Occipital lobe (tissue), 2 donors: ENCODE measurements around the gene CASP9. TPM values are rescaled to one million over a fixed set of nuclear protein-coding genes. Genes with fewer than 3 reads are reported as not detected.
A peak's percentile ranks its signal among the peaks of the same experiment; 100 is the strongest.

ENCODE experiments used
- DNase-seq: peaks from one replicate; lab custom pipeline; 2025; lab: John Stamatoyannopoulos, UW
- total RNA-seq: library from RNA; depleted of rRNA; stranded (reverse); fragments of >200 nt; gene quantifications from one replicate; pipeline ENCODE4 v1.2.3, GENCODE V29; 2014

Gene CASP9
- total RNA-seq = 2.3 TPM

DNA sequence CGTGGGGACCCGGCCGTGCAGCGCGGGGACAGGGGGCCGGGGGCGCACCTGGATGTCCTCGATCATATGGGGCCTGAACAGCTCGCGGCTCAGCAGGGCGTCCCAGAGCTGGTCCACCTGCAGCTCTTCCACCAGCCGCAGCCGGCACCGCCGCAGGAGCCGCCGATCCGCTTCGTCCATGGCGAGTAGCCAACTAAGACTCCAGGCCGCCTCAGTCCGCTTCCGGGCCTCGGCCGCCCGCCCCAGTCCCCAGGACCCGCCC is at the start of gene CASP9:
Gene CASP9 (minus strand): TSS at position 195 of the 262 bp plus-strand sequence. CDS start 15 bp downstream, at position 180.
- no peak for DNase-seq

DNA sequence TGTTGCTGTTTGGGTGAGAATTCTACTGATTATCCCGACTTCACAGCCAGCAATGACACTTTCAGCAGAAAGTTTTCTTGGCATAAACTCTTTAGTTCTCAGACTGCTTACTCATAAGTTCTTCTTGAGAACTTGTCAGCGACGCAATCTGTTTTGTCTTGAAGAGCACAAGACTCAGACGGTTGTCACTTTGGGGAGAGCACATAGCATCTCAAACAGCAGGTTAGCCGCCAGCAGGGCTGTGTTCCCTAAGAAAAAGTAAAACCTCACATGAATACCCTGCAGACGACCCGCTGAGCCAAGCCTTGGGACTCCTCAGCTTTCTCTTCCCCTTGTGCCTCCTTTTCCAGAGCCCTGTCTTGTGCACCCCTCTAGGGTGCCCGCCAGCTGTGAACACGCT is 49.5 kb upstream of the CASP9 start:
- no peak for DNase-seq

DNA sequence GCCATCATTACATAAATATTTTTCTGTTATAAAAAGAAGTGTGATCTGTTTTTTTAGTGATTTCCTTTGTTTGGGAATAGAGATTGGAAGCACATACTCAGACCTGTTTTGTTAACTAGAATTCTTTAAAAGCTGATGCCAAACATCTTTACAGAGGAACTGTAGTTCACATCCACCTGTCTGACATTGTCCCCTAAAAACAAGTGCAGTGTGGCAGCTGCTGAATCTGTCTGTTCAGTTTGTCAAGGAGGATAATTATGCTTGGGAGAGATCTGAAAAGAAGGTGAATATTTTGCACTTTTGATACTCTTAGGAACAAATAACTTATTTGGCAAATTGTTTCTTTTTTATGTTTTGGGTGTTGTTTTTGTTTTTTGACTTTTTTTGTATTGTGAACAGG is 47.3 kb upstream of the CASP9 start:
- no peak for DNase-seq

DNA sequence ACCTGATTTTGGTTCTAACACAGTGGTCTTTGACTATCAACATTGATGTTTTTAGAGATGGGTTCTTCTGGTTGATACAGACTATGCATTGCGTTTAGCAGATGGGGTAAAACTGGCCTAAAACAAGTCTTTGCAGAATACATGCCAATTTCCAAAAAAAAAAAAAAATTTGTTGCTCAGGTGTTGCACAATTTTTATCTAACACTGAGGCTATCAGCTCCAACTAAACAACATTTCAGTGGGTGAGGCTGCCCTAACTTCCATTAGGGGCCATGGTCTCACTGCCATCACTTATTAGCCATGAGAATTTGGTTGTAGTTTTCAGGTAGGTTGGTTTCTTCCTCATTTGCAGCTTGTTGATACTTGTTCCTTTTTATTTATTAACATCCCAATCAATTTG is 46.8 kb upstream of the CASP9 start:
- no peak for DNase-seq

DNA sequence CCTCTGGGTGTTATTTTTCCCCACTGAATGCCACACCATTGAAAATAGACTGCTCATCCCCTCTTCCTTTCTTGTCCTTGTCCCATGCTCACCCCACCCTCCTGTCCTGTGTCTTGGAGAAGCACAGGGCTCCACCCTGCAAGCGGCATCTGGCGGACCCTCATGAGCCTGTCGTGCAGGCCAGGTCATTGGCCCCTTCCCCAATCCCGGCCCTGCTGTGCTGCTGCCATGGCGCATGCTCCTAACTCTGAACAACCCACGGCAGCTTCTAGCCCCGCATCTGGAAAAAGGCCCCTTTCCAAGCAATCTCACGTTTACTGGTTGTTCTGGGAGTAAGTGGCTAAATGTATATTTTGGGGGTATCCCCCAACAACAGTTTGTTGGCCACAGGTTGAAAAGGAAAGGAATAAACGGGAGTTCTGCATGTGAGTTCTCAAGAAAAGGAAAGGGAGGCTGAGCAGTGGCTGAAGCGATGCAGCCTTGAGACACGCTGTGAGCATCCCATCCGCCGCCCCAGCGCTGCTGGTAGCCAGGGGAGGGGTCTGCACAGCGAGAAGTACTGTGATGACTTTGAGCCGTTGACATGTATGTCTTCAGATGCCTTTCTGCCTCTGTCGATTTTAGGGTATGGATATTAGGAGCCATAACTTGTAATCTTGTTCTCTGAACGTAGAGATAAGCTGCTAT is 44.5 kb upstream of the CASP9 start:
- DNase-seq = no peak

DNA sequence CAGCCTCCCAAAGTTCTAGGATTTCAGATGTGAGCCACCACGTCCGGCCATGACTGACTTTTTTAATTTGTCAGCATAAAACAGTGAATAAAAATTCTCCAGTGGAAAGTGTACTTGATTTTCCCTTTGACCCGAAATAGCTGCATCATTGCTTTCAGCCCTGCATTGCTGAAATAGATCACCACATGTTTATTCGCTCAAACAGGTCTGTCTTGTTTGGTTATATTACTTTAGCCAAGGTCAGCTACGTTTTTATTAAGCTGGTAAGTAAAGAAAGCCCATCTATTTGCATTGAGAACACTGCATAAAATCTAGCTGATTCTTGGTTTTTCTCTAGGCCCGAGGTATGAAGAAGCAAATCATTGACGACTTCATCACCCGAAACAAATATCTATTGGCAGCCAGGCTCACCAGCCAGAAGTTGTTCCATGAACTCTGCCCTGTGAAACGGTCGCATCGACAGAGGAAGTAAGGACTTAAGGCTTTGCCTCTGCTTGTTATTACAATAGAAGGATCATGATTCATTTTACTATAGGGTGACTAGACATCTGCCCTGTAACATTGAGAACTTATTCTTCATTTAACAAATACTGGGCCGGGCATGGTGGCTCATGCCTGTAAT is 35.3 kb upstream of the CASP9 start:
- DNase-seq = no peak

DNA sequence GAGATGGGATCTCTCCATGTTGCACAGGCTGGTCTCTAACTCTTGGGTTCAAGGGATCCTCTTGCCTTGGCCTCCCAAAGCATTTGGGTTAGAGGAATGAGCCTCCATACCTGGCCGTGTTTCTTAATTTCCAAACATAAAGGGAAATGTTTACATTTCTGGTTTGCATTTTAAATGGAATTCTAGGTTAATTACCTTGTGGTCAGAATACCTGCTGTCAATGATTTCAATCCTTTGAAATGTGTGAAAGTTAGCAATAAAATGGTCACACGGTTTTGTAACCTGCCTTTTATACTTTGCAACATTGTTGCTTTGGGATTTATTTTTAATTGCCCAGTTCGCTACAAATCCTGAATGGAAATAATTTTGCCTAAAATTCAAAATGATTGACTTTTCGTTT is 34.5 kb upstream of the CASP9 start:
- DNase-seq = no peak

DNA sequence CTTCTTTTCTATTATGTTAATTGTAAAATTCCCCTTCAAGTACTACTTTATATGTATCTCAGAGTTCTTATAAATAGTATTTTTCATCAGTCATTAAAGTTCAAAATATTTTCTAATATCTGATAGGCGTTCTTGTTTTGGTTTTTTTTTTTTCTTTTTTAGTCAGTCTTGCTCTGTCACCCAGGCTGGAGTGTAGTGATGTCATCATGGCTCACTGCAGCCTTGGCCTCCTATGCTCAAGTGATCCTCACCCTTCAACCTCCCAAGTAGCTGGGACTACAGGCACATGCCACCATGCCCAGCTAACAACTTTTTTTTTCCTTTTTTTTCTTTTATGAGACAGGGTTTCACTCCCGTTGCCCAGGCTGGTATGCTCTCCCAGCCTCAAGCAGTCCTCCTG is 33.6 kb upstream of the CASP9 start:
- no peak for DNase-seq

DNA sequence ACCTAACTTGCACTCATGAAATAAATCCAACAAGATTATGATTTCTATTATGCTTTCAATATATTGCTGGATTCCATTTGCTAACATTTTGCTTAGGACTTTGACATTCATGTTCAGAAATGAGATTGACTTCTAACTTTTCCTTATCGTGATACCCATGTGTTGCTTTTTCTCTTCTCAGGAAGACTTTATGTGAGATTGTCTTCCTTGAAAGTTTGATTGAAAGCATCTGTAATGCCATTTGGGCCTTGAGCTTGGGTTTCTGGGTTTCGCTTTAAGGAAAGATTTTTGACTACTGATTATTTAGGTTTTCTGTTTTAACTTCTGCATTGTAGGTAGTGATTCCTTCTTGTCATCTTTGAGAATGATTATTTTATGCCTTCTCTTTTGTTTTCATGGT is 33.0 kb upstream of the CASP9 start:
- DNase-seq = no peak

DNA sequence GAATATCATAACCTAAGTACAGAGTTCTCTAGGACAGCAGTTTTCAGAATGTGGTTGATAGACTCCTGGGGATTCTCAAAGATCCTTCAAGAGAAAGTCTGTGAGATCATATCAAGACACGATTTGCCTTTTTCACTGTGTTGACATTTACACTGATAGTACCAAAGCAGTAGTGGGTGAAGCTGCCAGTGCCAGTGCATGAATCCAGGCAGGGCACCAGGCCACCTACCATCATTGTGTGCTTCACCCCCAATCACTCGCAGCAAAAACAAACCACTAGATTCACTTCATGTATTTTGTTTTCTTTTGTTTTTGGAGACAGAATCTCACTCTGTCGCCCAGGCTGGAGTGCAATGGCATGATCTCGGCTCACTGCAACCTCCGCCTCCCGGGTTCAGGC is 26.6 kb upstream of the CASP9 start:
- no peak for DNase-seq

DNA sequence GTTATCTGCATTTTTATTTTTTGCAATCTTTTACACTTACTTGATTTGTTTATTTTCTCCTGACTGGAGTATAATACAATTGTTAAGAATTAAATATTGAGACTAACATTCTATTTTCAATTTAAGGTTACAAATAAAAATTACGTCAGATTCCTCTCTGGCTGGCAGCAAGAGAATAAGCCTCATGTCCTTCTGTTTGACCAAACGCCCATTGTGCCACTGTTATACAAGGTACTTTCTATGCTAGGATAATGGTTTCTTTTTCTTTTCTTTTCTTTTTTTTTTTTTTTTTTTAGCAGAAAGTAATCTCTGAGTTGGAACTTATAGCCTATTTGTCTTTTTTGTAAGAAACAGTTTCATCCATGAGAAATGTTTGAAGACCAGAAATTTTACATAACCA is 22.6 kb upstream of the CASP9 start:
- DNase-seq = no peak

DNA sequence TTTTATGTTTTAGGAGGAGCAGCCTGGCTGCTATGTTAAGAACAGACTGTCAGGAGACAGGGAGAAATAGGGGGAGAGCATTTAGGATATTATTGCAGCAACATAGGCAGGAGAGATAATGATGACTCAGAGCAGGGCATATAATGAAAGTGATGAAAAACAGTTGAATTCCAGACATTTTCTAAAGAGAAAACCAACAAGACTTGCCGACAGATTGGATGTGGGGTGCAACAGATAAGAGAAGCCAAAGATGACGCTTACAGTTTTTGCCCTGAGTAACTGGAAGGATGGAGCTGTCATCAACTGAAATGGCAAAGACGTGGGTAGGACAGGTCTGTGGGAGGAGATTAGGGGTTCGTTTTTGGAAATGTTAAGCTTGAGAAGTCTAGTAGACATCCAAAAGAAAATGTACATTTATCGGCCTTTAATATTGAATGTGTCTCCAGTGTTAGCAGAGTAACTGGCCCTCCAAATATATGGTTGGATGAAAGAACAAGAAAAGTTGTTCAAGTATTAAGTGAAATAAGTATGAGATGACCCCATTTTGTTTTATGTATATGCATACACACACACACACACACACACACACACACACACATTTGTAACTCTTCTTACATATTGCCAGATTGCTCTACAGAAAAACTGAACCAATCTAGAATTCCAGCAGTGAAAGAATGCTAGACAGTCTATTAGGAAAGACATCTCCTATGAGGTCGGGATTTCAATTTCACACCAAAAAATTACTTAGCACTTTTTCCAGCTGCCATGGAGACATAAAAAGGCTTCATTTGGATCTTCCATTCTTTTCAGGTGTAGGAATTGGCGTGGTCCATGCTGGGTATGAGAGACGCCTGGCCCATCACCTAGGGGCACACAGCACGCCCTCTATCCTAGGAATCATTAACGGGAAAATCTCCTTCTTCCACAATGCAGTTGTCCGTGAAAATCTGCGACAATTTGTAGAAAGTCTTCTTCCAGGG is 19.9 kb upstream of the CASP9 start:
- peak; percentile 39 for DNase-seq

DNA sequence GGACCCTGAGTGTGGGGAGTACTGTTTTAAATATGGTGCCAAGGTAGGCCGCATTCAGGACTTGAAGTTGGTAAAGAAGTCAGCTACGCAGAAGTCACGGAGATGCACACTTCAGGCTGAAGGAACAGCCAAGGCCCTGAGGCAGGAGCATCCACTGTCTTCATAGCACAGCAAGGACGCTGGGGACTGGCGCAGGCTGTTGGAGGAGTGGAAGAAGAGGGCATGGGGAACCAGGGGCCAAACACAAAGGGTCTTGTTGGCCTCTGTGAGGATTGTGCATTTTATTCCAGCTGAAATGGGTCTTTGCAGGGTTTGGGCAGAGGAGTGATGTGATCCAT is 19.2 kb upstream of the CASP9 start:
- no peak for DNase-seq

DNA sequence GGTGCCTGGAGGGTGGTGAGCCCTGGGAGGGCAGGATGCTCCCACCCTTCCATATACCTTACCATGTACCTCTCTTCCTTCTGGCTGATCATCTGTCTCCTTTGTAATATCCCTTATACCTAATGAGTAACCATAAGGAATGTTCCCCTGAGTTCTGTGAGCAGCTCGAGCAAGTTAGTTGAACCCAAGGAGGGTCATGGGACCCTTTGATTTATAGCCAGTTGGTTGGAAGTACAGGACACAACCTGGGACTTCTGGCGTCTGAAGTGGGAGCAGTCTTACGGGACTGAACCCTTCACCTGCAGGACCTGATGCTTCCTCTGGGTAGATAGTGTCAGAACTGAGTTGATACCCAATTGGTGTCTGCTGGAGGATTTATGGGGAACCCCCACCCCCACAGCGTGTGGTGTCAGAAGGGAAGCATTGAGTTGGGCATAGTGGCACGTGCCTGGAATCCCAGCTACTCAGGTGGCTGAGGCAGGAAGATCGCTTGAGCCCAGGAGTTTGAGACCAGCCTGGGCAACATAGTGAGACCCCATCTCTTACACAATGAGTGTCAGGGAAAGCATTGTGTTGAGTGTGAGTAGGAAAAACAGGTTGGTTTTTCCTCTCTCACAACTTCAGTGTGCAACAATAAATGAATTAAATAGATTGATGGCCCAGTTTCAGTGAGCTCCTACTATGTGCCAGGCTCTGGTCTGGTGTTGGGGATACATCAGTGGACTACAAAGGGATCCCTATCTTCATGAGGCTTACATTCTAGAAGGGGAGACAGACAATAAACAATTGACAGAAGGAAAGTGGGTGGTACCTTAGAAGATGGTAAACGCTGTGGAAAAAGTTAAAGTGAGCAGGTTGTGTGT is 18.6 kb upstream of the CASP9 start:
- no peak for DNase-seq

DNA sequence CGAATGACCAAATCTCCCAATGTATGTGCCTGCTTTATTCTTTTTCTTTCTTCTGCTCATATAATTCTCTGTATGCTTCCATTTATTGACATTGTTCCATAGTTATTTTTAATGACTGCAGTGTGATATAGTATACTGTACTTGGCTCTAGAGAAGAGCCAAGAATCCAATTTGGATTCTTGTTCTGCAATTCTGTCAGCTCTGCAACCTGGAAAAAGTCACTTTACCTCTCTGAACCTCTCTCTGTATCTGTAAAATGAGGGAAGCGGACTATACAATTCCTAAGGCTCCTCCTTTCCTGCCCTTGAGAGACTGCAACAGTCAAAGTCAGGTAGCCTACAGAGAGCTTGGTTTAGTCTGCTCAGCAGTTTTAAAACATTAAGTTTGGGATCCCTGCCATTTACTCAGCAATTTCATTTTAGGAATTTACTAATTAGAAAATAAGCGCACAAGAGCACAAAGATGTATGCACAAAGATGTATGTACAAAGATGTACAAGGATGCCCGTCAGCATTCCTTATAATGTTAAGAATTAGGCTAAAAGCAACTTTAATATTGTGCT is 17.3 kb upstream of the CASP9 start:
- DNase-seq = no peak

DNA sequence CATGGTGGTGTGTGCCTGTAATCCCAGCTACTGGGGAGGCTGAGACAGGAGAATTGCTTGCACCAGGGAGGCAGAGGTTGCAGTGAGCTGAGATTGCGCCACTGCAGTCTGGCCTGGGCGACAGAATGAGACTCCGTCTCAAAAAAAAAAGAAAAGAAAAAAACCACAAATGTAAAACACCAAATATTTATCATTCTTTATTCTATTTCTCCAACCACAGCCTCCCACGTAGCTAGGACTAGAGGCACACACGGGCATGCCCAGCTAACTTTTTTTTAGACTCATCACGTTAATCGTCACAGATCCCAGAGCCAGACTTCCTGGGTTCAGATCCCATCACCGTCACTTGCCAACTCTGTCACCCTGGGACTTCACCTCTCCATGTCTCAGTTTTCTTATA is 16.2 kb upstream of the CASP9 start:
- no peak for DNase-seq

DNA sequence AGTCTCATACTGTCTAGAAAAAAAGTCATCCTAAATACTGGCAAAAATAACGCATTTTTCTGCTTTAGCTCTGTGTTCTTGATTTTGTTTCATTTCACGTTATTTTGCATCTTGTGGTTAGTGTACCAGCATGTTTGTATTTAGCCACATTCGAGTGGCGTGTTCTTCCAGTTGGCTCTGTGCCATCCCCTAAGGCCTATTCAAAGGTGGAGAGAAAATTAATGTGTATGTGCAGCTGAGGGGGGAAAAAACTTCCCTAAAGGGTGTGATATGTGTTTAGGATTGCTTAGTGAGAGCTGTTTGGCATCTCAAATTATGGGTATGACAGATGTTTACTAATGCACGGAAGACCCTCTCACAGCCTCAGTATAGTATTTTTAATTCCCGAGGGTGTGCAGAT is 14.8 kb upstream of the CASP9 start:
- no peak for DNase-seq

DNA sequence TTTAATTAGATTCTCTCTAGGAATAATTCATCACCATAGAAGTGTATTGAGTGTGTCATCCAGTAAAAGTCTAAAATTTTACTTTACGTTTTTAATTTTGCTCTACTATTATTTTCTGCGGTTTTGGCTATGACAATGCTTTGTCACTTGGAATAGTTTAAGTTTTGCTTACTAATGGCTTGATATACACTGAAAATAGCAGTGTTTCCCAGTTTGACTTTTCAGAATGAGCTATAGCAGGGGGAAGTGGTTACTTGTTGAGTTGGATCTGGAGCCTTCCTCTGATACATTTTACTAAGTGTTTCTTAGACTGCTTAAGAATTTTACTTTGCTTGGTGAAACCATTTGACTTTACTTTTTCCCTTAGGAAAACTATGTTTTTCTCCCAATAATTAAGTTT is 7.7 kb upstream of the CASP9 start:
- DNase-seq = no peak

DNA sequence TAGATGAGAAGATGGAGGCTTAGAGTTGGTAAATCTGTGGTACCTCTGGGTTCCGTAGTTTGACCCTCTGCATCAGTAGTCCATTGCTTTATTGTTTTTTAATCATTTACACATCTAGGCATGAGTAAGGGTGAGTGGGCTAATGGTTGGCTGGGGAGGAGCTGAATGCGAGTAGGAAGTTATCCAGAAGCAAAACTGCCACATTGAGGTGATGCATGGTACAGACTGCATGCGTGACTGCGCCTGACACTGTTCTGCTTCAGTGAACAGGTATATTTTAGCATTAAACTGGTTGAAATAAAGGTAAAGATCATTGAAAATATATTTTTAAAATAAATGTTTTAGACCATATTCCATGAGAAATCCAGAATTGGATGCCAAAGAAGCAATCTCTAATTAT is 7.0 kb upstream of the CASP9 start:
- no peak for DNase-seq

DNA sequence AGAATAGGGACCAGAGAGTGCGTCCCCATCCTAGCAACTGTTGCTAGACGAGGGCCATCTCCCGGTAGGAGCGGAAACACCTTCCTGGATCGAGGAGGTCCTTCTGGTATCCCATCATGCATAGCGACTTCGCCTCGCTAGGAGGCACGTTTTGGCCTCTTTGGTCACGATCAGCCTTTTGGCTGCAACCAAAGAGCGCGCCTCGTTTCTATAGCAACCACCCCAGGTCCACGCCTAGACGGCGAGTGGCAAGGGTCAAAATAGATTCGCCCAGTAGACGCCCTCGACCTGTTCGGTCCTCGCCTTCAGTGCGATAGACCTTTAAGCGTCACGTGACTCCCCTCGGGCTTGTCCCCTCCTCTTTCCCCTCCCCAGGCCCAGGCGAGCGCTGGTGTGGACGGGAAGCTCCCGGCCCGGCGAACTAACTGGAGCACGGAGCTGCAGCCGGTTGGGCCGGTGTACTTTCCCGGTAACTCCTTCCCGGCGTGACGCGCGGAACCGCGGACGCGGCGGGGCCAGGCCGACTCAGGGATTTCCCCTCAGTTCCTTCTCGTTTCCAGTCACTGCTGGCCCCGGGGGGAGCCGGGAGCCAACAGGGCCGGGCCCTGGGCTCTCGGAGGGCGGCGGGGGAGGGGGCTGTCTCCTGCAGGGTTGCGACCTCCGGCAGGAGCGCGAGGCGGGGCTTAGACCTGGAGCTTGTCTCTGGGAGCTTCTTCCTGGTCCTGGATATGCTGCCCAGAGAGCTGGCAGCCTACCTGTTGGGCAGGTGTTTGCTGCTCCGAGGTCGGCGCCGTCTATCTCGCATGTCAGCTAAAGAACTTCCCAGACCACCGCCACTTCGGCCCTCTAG is 2.7 kb upstream of the CASP9 start, which contains the start of gene DNAJC16:
Gene DNAJC16 (plus strand): TSS at position 359 of the 850 bp plus-strand sequence. CDS start 2,258 bp downstream, outside the sequence.
- DNase-seq = peak; percentile 98
